ENCODE results near the gene PIEZO2.

DNA sequence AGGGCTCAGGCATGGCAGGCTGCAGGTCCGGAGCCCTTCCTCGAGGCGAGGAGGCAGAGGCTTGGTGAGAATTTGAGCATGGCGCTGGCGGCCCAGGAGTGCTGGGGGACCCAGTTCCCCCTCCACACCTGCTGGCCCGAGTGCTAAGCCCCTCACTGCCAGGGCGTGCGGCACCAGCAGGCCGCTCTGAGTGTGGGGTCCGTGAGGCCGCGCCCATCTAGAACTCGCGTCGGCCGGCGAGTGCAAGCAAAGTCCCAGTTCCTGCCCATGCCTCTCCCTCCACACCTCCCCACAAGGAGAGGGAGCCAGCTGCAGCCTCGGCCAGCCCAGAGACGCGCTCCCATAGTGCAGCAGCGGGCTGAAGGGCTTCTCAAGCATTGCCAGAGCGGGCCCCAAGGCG lies 233.0 kb downstream of the PIEZO2 start:
- TF ChIP-seq, protein P1, sequence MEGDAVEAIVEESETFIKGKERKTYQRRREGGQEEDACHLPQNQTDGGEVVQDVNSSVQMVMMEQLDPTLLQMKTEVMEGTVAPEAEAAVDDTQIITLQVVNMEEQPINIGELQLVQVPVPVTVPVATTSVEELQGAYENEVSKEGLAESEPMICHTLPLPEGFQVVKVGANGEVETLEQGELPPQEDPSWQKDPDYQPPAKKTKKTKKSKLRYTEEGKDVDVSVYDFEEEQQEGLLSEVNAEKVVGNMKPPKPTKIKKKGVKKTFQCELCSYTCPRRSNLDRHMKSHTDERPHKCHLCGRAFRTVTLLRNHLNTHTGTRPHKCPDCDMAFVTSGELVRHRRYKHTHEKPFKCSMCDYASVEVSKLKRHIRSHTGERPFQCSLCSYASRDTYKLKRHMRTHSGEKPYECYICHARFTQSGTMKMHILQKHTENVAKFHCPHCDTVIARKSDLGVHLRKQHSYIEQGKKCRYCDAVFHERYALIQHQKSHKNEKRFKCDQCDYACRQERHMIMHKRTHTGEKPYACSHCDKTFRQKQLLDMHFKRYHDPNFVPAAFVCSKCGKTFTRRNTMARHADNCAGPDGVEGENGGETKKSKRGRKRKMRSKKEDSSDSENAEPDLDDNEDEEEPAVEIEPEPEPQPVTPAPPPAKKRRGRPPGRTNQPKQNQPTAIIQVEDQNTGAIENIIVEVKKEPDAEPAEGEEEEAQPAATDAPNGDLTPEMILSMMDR (IDR thresholded peaks at IDR 0.05) = no peak
- TF ChIP-seq POLR2A (IDR thresholded peaks at IDR 0.05) (no peak), POLR2AphosphoS5 (IDR thresholded peaks at IDR 0.05) (no peak)
